Raji (cell line): ENCODE measurements around the gene IL1R2.

Source experiments
- POLR2A ChIP-seq: IDR thresholded peaks from 2 replicates; pipeline ENCODE4 v1.6.1; 2011; ENCODE audit warnings: low read depth, low read length, control low read depth; ENCODE audit not compliant: insufficient read depth

IL1R2 gene

DNA sequence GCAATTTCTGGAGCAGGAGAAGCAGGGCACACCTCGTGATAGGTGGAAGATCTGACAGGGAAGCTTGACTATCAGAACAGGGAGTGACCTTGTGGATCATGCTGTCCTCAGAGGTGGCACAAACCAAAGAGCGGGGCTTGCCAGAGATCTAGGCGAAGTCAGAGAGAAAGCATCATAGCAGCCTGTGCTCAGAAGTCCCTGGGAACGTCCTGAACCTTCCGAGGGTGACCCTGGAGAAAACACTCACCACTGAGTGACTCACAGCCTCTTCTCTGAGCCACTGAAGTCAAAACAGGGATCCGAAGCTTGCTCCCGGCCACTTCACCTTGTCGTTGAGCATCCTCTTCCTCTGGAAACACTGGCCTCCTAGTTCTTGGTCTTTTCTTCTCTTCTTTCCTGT is 56.7 kb downstream of the IL1R2 start:
- TF ChIP-seq POLR2A, result no peak

DNA sequence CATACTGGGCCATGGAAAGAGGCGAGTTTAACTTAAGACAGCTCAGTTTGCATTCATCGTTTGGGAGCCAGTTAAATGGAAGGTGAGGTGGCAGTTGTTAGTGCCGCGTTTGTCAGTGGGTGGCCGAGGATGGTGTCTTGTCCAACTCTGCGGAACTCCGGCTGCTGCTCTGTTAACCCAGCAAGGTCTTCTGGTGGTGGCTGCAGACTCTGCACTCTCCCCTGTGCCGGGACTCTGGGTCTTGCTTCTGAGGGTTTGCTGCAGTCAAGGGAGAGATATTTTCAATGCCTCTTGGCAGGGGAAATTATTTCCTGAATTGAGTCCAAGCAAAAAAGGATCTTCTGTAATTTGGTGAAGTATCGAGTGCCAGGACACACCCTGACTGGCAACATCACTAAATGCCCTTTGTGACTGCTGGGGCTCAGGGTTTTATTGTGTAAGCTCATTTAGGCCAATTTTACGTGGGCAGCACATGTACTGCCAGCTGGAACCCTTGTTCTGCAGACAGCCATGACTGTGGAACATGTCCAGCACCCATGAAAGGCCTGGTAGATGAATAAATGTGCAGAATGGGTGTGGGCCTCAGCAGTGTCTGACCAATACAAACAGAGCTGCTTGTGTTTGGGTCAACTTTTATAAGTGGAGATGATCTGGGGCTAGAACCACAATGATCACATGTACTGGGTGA is 58.1 kb downstream of the IL1R2 start:
- no peak for TF ChIP-seq POLR2A

GRCh38 chr2:102050854-102051391 is 59.2 kb downstream of the IL1R2 start:
- TF ChIP-seq POLR2A, result no peak

DNA sequence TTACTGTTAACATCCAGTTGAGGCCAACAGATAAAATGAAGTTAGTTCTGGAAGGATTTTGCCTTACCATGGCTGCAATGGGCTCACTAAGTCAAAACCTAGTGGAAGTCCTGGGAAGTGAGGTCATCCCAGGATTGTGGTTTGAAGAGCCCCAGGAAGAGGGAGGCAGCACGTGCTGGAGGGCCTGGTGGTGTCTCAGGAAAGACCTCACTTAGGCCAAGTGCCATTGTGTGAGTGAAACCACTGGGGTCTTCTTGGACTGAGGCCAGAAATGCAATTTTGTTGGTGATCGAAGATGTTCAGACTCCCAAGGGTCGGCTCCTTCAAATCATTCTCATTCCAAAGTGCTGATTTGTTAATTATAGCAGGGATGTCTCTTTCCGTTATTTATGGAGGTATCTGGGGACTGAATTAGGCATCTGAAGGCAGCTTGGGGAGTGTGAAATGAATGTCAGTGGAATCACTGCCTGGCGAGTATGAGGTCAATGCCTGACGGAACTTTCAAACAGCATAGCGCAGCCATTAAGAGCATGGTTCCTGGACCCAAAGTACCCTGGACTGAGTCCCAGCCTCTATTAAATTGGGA is 60.0 kb downstream of the IL1R2 start:
- no peak for TF ChIP-seq POLR2A

- TF ChIP-seq POLR2A, result no peak
Observed at GRCh38 chr2:102052365-102052764, 60.6 kb downstream of the IL1R2 start.

DNA sequence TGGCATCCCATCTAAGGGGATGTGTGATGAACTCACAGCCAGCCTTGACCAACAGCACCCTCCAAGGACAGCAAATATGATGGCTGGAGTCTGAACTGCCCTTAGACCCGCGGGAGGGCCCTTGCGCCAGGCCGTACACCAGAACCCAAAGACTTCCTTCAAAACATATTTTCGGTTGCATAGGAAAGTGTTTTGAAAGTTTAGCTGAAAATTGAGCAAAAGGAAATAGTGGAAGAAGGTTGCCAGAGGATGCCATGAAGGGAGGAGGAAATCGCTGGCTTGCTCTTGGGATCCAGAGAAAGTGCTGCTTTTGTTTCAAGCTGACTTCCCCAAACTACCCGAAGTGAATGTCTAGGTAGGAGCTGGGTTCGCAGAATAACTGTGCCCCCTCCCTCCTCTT is 61.3 kb downstream of the IL1R2 start:
- TF ChIP-seq POLR2A, result no peak

DNA sequence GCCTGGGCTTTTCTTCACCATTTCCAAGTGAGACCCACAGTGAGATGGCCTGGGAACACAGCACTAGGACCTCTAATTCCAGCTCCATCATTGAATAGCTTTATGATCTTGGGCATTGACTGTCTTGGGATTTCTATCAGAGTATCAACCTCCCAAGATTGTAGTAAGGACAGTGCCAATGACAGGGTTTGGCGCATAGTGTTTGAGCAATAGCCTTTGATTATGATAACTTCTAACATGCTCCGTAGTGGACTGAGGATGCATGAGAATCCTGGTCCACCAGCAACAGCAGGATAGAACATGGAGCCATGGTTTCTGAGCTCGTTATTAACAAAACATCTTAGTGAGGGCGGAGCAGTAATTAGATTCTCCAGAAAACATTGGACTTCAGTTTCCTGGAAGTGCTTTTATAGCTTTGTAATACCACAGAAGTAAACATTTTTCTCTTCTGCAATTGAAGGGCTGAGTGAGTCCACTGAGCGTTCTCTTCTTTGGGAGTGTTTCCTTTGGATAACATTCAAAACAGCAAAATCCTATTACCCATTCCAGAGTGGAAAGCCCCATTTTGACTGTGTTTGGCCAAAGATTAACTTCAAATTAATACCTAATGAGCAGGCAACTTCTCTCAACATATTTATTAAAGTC is 63.7 kb downstream of the IL1R2 start:
- no peak for TF ChIP-seq POLR2A

GRCh38 chr2:102056079-102056581 is 64.4 kb downstream of the IL1R2 start:
- no peak for TF ChIP-seq POLR2A

- TF ChIP-seq POLR2A, result no peak
Observed at GRCh38 chr2:102057502-102058292, 65.9 kb downstream of the IL1R2 start.

DNA sequence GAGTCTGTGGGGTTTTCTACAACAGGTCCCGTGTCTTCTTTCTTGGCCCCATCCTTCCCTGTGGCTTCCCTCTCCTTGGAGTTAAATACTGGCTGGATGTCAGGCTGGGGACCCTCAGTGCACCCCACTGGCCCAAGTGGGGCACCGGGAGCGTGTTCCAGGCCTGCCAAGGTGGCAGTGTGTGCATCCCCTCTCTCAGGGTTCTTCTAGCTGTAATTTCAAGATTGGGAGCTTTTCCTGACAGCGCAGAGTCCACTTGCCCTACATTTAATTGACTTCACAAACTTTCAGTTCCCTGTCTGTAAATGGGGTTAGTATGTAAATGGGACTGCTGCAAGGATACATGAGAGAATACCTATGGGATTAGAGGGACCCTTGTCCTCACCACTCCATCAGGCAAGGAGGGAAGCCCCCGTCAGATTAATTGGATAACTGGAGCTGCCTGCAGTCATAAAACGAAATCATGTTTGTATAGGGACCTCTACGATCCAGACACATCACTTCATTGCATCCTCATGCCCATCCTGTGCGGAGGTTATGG is 66.6 kb downstream of the IL1R2 start:
- TF ChIP-seq POLR2A, result no peak

DNA sequence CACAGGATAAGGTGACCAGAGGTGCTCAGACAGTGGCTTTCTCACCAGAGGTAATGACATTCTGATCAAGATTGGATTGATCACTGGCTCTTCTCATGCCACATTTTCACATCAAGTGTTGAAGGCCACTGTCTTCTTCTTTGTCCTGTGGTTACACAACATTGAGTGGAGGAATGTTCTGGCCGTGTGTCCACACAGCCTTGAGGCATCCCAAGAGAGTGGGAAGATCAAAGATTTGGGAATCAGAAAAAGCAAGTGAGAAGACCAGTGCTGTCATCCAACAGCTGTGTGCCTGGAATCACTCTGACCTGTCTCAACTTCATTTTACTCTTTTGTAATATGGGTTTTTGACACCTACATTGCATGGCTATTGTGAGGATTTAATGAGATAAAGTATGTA is 67.4 kb downstream of the IL1R2 start:
- no peak for TF ChIP-seq POLR2A

DNA sequence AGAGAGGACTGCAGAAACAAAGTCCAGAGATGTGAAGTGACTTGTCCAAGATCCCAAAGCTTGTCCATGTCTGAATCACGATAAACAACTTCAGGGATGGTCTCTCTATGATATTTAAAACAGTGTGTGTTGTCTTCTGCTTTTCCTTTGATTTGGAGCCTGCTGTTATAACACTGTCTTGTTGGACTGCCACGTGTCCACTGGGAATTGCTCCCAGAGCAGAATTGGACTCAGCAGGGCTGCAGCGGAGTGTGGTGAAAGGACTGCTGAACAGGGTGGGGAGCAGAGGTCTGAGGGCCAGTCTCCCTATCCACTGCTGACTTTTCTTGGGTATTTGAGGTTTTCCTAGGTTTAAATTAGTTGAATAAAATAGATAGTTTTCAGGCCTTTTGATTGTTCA is 68.3 kb downstream of the IL1R2 start:
- TF ChIP-seq POLR2A, result no peak

DNA sequence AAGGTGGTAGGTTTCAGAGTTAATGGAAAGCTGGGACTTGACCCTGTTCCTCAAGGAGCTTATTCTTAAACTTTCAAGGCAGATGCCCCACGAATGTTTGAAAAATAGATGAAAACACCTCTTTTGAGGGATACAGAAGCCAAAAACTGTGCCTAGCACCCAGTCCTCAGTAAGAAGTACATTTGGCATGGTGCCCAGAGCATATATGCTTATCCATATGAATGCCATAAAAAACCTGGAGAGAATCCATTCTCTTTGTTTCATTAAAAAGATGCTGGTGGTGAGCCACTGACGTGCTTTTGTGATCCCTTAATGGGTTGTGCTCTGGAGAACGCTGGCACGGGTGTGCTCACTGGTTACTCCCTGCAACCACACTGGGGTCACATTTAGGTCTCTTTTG is 69.0 kb downstream of the IL1R2 start:
- no peak for TF ChIP-seq POLR2A

DNA sequence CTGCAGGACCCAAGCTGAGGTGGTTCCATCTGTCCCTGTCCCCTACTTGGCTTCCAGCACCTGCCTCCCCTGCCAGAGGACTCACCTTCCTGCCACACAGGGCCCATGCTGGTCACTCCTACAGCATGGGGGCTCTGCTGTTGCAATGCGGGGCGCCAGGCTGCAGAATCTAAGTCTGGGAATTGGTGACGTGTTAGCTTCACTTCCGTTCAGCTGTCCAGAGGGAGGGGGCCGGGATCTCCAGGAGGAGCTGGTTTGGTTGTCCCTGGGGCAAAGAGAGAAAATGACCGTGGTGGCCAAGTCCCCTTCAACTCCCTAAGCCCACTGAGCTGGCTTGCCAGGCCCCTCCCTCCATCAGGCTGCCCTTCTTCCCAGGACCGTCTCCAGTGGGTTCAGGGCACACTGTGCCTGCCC is 69.5 kb downstream of the IL1R2 start:
- TF ChIP-seq POLR2A, result no peak
